Activated CD4-positive, alpha-beta T cell treated with anti-CD3 and anti-CD28 coated beads, Interleukin-2, amount 50 U/mL, for 48 hours (primary cell): ENCODE results near the gene LENG1.

Experiments used
- DNase-seq, 2 experiments: peaks; one replicate each; pipeline ENCODE4 v3.0.0-alpha.2; 2020

Gene LENG1

GRCh38 chr19:54137699-54138488, 21.6 kb downstream of the LENG1 start, which contains the start of gene CNOT3:
CNOT3 (plus strand) TSS chr19:54137762; CDS start chr19:54142979, 5,217 bp downstream.
- DNase-seq = peak; percentile 27 to 30

GRCh38 chr19:54136864-54137698, 22.4 kb downstream of the LENG1 start:
- DNase-seq = peak; percentile 98 to 99

- DNase-seq = no peak
Observed at GRCh38 chr19:54136086-54136863, 23.2 kb downstream of the LENG1 start.

GRCh38 chr19:54133957-54134590, 25.4 kb downstream of the LENG1 start:
- no peak for DNase-seq

- no peak for DNase-seq
Observed at GRCh38 chr19:54133312-54133956, 26.1 kb downstream of the LENG1 start.

- no peak for DNase-seq
Observed at GRCh38 chr19:54129617-54129996, 29.9 kb downstream of the LENG1 start.

- no peak for DNase-seq
Observed at GRCh38 chr19:54128796-54129616, 30.5 kb downstream of the LENG1 start.

GRCh38 chr19:54128441-54128725, 31.1 kb downstream of the LENG1 start:
- DNase-seq = no peak

GRCh38 chr19:54127688-54128440, 31.7 kb downstream of the LENG1 start:
- no peak for DNase-seq

GRCh38 chr19:54125713-54126112, 33.8 kb downstream of the LENG1 start:
- no peak for DNase-seq

- DNase-seq = no peak
Observed at GRCh38 chr19:54124393-54124792, 35.1 kb downstream of the LENG1 start.

- DNase-seq = no peak
Observed at GRCh38 chr19:54123682-54124081, 35.8 kb downstream of the LENG1 start.

- DNase-seq = no peak
Observed at GRCh38 chr19:54121259-54121658, 38.3 kb downstream of the LENG1 start.

GRCh38 chr19:54115109-54116063, 44.1 kb downstream of the LENG1 start, which contains the start of the genes PRPF31 and TFPT:
PRPF31 (plus strand) TSS chr19:54115754; CDS start chr19:54118279, 2,525 bp downstream.
TFPT (minus strand) TSS chr19:54115657; CDS start chr19:54115269, 388 bp downstream.
- peak; percentile 96 to 97 for DNase-seq

GRCh38 chr19:54114340-54115108, 45.0 kb downstream of the LENG1 start:
- DNase-seq = peak; percentile 49 to 59

GRCh38 chr19:54109651-54110050, 49.9 kb downstream of the LENG1 start:
- no peak for DNase-seq

GRCh38 chr19:54108496-54108895, 51.0 kb downstream of the LENG1 start:
- DNase-seq = no peak

GRCh38 chr19:54107876-54108490, 51.5 kb downstream of the LENG1 start:
- no peak for DNase-seq
